Effector memory CD8-positive, alpha-beta T cell (primary cell): ENCODE results near the gene LRRC36.
A peak's percentile ranks its signal among the peaks of the same experiment; 100 is the strongest.
"Not testable (repeated sequence)": the region's sequence is repeated elsewhere in the genome, so short reads cannot be mapped to it uniquely, and the experiment has no call there.

Experiments
- ATAC-seq: fragments of 150-1000 bp; cut with Tn5 transposase; replicated peaks from 2 replicates; pipeline ENCODE4 v1.10.0; 2021; ENCODE audit warnings: mild to moderate bottlenecking, moderate library complexity
- DNase-seq, 3 experiments: peaks; one replicate each; pipeline ENCODE4 v3.0.0; 2021
- H3K27ac Mint-ChIP-seq, 2 donors: one replicate each; pipeline ENCODE4 v1.8.0; 2022; ENCODE audit warnings: mild to moderate bottlenecking in 2 of 2, mixed read lengths in 2 of 2, moderate library complexity in 2 of 2
- H3K27me3 Mint-ChIP-seq, 2 donors: one replicate each; pipeline ENCODE4 v1.8.0; 2022; ENCODE audit warnings: mixed read lengths in 2 of 2
- H3K36me3 Mint-ChIP-seq: one replicate; pipeline ENCODE4 v1.8.0; 2022; ENCODE audit warnings: mild to moderate bottlenecking, moderate library complexity, mixed read lengths; ENCODE audit not compliant: insufficient read depth
- H3K4me1 Mint-ChIP-seq, 2 donors: one replicate each; pipeline ENCODE4 v1.8.0; 2022; ENCODE audit warnings: low read depth in 2 of 2, mixed read lengths in 2 of 2
- H3K4me3 Mint-ChIP-seq, 2 donors: one replicate each; pipeline ENCODE4 v1.8.0; 2022; ENCODE audit warnings: mild to moderate bottlenecking in 2 of 2, mixed read lengths in 2 of 2, moderate library complexity in 2 of 2
- H3K9me3 Mint-ChIP-seq, 2 donors: one replicate each; pipeline ENCODE4 v1.8.0; 2022; ENCODE audit warnings: mixed read lengths in 2 of 2

LRRC36 gene

DNA sequence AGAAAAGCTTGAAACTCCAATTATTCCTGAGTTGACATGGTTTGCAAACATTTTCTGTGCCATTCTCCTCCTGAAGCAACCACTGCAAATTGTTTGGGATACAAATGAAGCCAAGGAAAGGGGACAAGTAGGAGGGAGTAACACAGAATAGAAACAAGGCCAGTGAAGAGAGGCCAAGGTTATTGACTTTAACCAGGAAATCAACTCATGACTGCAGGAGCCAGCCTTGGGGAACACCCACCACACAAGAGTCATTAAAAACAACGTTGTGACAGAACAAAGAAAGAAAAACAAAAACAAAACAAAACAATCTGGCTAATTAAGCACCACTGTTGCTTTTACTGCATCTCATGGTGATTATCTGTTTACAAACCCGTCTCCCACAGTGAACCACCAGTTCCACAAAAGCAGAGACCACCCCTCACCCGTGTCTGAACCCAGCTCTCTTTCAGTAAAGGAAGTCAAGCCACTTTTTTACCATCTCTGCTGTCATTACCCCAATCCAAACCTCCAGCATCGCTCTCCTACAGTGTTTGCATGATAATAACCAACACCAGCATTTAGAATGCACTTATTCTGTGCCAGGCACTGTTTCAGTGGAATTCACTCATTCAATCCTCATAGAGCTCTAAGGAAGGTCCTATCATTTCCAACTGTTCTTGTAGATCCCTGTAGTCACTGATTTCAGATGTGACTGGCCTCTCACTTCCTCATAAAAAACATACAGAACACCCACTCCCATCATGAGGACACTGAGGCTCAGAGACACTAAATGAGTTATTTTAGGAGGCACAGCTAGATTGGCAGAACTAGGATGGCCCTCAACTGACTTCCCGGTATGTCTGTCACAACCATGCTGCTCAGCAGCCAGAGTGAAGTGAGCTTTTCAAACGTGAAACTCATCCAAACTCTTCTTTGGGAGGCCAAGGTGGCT is 87.6 kb downstream of the LRRC36 start:
- ATAC-seq: no peak

GRCh38 chr16:67415421-67415820 is 88.8 kb downstream of the LRRC36 start:
- not testable (repeated sequence) for ATAC-seq, DNase-seq, H3K36me3 Mint-ChIP-seq, H3K9me3 Mint-ChIP-seq
- peak overlapping the region in 1 of 2 donors; percentile 49 for H3K27ac Mint-ChIP-seq
- peak overlapping the region; percentile 68 to 69 for H3K4me3 Mint-ChIP-seq
- peaks cover 13 to 34% of the 10 kb centered on the region in 2 donors for H3K27me3 Mint-ChIP-seq
- peaks cover 10 to 11% of the 10 kb centered on the region in 2 donors for H3K4me1 Mint-ChIP-seq

More for the DNA sequence above, 87.6 kb downstream of the LRRC36 start:
- peaks cover 10 to 35% of the 10 kb centered on the region in 2 donors for H3K27me3 Mint-ChIP-seq
- H3K4me1 Mint-ChIP-seq: peaks cover 10 to 11% of the 10 kb centered on the region in 2 donors
- no peaks in the 10 kb centered on the region for H3K9me3 Mint-ChIP-seq
- peaks cover 3% of the 10 kb centered on the region for H3K36me3 Mint-ChIP-seq
- H3K4me3 Mint-ChIP-seq: peak overlapping the region; percentile 24 to 69
- DNase-seq: no peak
- no peak overlapping the region for H3K27ac Mint-ChIP-seq

DNA sequence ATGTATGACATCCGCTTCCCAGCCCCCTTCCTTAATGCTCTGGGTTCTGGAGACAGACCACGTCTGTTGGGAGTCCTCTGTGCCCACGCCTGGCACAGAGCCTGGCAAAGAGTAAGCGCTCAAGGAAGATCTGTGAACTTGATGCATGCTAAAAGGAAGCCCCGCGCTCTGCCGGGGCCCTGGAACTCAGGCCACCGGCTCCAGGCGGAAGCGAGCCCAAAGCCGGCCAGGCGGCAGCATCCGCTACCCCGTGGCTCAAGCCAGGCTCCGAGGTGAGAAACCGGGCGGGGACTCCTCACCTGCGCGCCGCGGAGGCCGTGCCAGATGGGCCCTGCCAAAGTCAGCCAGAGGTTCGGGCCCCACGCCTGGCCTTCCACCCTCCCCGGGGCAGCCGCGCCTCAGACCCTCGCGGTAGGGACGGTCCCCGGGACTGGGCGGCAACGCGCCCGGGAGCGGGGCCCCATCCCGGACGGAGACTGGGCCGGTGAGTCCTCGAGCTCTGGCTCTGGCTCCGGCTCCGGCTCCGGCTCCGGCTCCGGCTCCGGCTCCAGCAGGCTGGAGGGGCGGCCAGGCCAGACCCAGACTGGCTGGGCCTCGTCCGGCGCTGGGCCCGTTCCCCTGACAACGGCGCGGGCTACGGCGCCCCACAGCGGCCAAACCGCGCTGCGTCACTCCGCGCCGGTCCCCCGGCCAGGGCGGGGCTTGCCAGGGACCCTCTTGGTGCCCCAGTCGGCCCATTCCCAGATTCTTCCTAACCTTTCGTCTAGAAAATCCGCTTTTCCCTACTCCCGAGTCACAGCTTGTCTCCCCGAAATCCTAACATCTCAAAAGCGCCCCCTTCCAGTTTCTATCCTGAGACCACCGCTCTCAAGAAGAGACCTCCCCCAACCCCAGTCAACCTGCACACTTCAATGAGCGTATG is 89.5 kb downstream of the LRRC36 start, which contains the start of gene ZDHHC1:
Gene ZDHHC1 (minus strand): TSS at position 606 of the 922 bp plus-strand sequence. CDS start 8,702 bp downstream, outside the sequence.
- Mint-ChIP-seq H3K4me1 (peaks cover 10 to 11% of the 10 kb centered on the region in 2 donors), H3K27ac (peak within 1 kb of the TSS in 1 of 2 donors; percentile 49), H3K4me3 (peak within 1 kb of the TSS; percentile 75 to 82), H3K27me3 (peaks cover 13 to 36% of the 10 kb centered on the region in 2 donors), H3K36me3 (peaks cover 3% of the 10 kb centered on the region), H3K9me3 (no peaks in the 10 kb centered on the region)
- ATAC-seq (peak; percentile 92), DNase-seq (peak; percentile 39 to 54 (median 54))

DNA sequence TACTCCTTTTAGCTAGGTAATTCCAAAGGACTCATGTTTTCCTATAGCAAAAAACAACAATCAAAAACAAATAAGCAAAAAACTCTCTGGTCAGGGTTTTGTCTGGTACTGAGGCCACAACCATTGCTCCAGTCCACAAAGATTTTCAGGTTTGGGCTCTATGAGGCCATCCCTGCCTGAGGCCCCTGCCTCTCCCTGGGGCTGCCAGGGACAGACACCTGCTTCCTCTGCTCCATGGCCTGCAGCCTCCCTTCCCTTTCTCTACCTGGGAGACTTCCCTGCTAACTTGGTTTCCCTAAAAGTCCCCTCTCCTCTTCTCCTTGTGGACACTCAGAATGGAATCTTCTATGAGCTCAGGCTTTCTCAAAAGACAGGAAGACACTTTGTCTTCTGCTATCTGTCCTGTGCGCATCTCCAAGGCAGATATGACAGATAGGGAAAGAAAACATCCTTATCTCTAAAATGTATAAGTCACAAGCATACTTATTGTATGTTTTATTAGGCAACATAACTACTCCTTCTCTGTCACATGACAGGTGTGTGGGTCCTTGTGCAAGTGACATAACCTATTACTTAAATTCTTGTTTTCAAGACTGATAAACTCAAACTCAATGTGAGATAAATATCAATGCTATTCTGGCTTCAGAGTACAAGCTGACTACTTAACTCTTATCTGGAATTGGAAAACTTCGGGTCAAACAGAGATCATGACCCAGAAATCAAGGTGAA is 90.9 kb downstream of the LRRC36 start:
- Mint-ChIP-seq H3K27ac (no peak overlapping the region), H3K4me1 (peaks cover 10 to 11% of the 10 kb centered on the region in 2 donors), H3K9me3 (no peaks in the 10 kb centered on the region), H3K4me3 (peak overlapping the region; percentile 59 to 75), H3K36me3 (peaks cover 3% of the 10 kb centered on the region), H3K27me3 (peaks cover 17 to 48% of the 10 kb centered on the region in 2 donors)
- DNase-seq (no peak), ATAC-seq (no peak)

GRCh38 chr16:67419502-67419901 is 92.9 kb downstream of the LRRC36 start:
- ATAC-seq (no peak), DNase-seq (no peak)
- peaks cover 29 to 59% of the 10 kb centered on the region in 2 donors for H3K27me3 Mint-ChIP-seq
- peaks cover 3% of the 10 kb centered on the region for H3K36me3 Mint-ChIP-seq
- H3K4me1 Mint-ChIP-seq: peaks cover 8 to 10% of the 10 kb centered on the region in 2 donors
- H3K27ac Mint-ChIP-seq: no peak overlapping the region
- H3K4me3 Mint-ChIP-seq: no peak overlapping the region
- H3K9me3 Mint-ChIP-seq: no peaks in the 10 kb centered on the region

GRCh38 chr16:67419931-67420330 is 93.3 kb downstream of the LRRC36 start:
- ATAC-seq (no peak), DNase-seq (no peak)
- Mint-ChIP-seq H3K9me3 (no peaks in the 10 kb centered on the region), H3K27me3 (peaks cover 30 to 64% of the 10 kb centered on the region in 2 donors), H3K4me1 (peaks cover 8 to 10% of the 10 kb centered on the region in 2 donors), H3K27ac (no peak overlapping the region), H3K36me3 (peaks cover 3% of the 10 kb centered on the region), H3K4me3 (no peak overlapping the region)

- Mint-ChIP-seq H3K4me3 (no peak overlapping the region), H3K27me3 (peaks cover 41 to 73% of the 10 kb centered on the region in 2 donors), H3K36me3 (peaks cover 3% of the 10 kb centered on the region), H3K27ac (no peak overlapping the region), H3K4me1 (peaks cover 4 to 5% of the 10 kb centered on the region in 2 donors), H3K9me3 (no peaks in the 10 kb centered on the region)
- ATAC-seq (no peak), DNase-seq (no peak)
Measured at GRCh38 chr16:67421030-67421429, 94.4 kb downstream of the LRRC36 start.

DNA sequence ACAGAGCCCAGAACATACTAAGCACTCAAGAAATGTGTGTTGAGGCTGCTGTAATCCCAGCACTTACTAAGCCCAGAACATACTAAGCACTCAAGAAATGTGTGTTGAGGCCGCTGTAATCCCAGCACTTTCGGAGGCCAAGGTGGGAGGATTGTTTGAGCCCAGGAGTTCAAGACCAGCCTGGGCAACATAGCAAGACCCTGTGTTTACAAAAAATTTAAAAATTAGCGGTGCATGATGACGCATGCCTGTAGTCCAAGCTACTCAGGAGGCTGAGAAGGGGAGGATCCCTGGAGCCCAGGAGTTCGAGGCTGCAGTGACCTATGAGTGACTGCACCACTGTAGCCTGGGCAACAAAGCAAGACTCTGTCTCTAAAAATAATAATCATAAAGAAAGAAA is 96.4 kb downstream of the LRRC36 start:
- Mint-ChIP-seq H3K27me3 (peaks cover 46 to 74% of the 10 kb centered on the region in 2 donors), H3K36me3 (no peaks in the 10 kb centered on the region), H3K9me3 (no peaks in the 10 kb centered on the region), H3K4me3 (no peak overlapping the region), H3K4me1 (no peaks in the 10 kb centered on the region), H3K27ac (no peak overlapping the region)
- ATAC-seq: no peak
- no peak for DNase-seq

DNA sequence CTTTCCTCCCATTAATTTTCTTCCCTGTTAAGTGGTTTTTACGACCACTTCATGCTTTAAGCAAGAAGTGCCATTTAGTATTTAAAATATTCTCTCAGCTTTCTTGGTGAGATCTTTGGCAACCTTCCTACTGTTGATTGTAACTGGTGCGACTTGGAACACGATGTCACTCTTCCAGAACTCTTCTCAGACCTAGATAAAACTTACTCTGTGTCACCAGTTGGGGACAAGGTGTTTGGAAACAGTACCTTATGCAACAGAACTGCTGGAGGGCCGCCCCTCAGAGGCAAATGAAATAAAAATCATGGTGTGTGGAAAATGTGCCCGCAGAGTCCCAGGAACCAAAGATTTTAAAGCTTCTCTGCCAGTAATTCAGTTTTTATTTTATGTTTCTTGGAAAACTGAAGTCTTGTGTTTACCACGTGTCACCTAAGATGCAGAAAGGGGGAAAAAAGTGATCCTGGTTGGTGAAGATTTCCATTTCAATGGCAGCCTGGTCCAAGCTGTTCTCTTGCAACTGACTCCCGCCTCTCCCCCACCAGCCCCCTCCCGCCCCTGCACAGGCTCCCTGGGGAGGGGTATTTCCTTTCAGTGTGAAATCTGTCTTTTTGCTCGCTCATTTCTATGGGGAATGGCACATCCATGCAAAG is 97.1 kb downstream of the LRRC36 start:
- ATAC-seq (no peak), DNase-seq (no peak)
- no peaks in the 10 kb centered on the region for H3K36me3 Mint-ChIP-seq
- no peak overlapping the region for H3K27ac Mint-ChIP-seq
- no peaks in the 10 kb centered on the region for H3K4me1 Mint-ChIP-seq
- no peak overlapping the region for H3K4me3 Mint-ChIP-seq
- H3K27me3 Mint-ChIP-seq: peaks cover 46 to 78% of the 10 kb centered on the region in 2 donors
- no peaks in the 10 kb centered on the region for H3K9me3 Mint-ChIP-seq

DNA sequence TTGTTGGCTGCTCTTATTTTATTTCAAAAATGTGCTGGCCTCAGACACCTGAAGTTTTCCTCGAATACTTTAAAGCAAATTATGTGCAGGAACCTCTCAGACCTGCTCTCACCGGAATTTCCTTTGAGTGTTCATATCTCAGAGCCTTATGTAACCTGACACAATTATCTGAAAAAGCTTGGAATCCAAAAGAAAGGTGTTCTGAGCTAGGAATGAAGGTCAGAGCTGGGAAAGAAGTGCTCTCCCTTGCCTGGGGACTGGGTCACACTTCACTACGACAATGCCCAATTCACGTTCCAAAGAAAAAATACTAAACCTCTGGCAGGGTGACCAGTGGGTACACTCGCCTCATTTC is 97.6 kb downstream of the LRRC36 start:
- DNase-seq (no peak), ATAC-seq (no peak)
- H3K36me3 Mint-ChIP-seq: peaks cover 1% of the 10 kb centered on the region
- no peaks in the 10 kb centered on the region for H3K4me1 Mint-ChIP-seq
- H3K9me3 Mint-ChIP-seq: no peaks in the 10 kb centered on the region
- H3K27ac Mint-ChIP-seq: no peak overlapping the region
- H3K4me3 Mint-ChIP-seq: no peak overlapping the region
- peaks cover 49 to 80% of the 10 kb centered on the region in 2 donors for H3K27me3 Mint-ChIP-seq

GRCh38 chr16:67425061-67425460 is 98.4 kb downstream of the LRRC36 start:
- ATAC-seq: no peak
- H3K27ac Mint-ChIP-seq: no peak overlapping the region
- no peak for DNase-seq
- H3K9me3 Mint-ChIP-seq: no peaks in the 10 kb centered on the region
- peaks cover 5% of the 10 kb centered on the region for H3K36me3 Mint-ChIP-seq
- no peaks in the 10 kb centered on the region for H3K4me1 Mint-ChIP-seq
- no peak overlapping the region for H3K4me3 Mint-ChIP-seq
- H3K27me3 Mint-ChIP-seq: peaks cover 49 to 80% of the 10 kb centered on the region in 2 donors

DNA sequence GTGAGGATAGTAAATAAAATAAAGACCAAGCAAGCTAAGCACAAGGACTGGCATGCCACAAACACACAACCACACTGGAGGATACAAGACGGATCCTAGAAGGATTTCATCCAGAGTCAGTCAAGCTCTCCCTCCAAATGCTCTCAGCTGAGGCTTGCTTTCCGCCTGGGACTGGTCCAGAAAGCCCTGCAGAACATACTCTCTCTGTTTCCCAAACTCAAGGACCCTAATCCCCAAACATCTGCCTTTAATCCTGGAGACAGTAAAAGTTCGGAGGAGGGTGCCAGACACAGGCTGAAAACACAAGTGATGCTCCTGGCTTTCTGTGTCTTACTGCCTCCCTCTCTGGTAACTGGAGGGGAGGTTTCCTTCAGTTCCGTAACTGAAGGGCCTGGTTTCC is 99.0 kb downstream of the LRRC36 start:
- H3K36me3 Mint-ChIP-seq: peaks cover 5% of the 10 kb centered on the region
- H3K27ac Mint-ChIP-seq: no peak overlapping the region
- H3K4me1 Mint-ChIP-seq: peaks cover 3 to 4% of the 10 kb centered on the region in 2 donors

More for the DNA sequence above, 99.0 kb downstream of the LRRC36 start:
- DNase-seq (no peak), ATAC-seq (no peak)
- no peaks in the 10 kb centered on the region for H3K9me3 Mint-ChIP-seq
- peaks cover 54 to 84% of the 10 kb centered on the region in 2 donors for H3K27me3 Mint-ChIP-seq
- no peak overlapping the region for H3K4me3 Mint-ChIP-seq
